KMS-11 (cell line): ENCODE measurements around the gene HCLS1.

Source experiments
- H2AFZ ChIP-seq: fragments of 200-600 bp; sonication (generic); 2 replicates; pipeline ENCODE4 v1.6.1; 2016; ENCODE audit warnings: antibody characterized with exemption, mixed run types, low read depth
- H3K27ac ChIP-seq: fragments of 200-600 bp; sonication (generic); 2 replicates; pipeline ENCODE4 v1.6.1; 2016; ENCODE audit warnings: mild to moderate bottlenecking, mixed run types
- H3K27me3 ChIP-seq: fragments of 200-600 bp; sonication (generic); 2 replicates; pipeline ENCODE4 v1.6.1; 2017; ENCODE audit warnings: mild to moderate bottlenecking, low read depth, mixed run types, moderate library complexity; ENCODE audit not compliant: insufficient read depth
- H3K36me3 ChIP-seq: fragments of 200-600 bp; sonication (generic); 2 replicates; pipeline ENCODE4 v1.6.1; 2017; ENCODE audit warnings: mild to moderate bottlenecking, mixed run types; ENCODE audit not compliant: insufficient read depth
- H3K4me1 ChIP-seq: fragments of 200-600 bp; sonication (generic); 2 replicates; pipeline ENCODE4 v1.6.1; 2016; ENCODE audit warnings: mild to moderate bottlenecking, low read depth, mixed run types; ENCODE audit not compliant: poor library complexity, severe bottlenecking
- H3K4me2 ChIP-seq: fragments of 200-600 bp; sonication (generic); 2 replicates; pipeline ENCODE4 v1.7.0; 2016; ENCODE audit warnings: mild to moderate bottlenecking, mixed run types
- H3K4me3 ChIP-seq: fragments of 200-600 bp; sonication (generic); IDR thresholded peaks from 2 replicates; pipeline ENCODE4 v1.6.1; 2017; ENCODE audit warnings: low read depth, low read length, mixed read lengths; ENCODE audit not compliant: insufficient read depth
- H3K79me2 ChIP-seq: fragments of 200-600 bp; sonication (generic); 2 replicates; pipeline ENCODE4 v1.6.1; 2016; ENCODE audit warnings: low read depth, mixed run types; ENCODE audit not compliant: insufficient read depth
- H3K9ac ChIP-seq: fragments of 200-600 bp; sonication (generic); 2 replicates; pipeline ENCODE4 v1.6.1; 2016; ENCODE audit warnings: mild to moderate bottlenecking, mixed run types
- H4K20me1 ChIP-seq: fragments of 200-600 bp; sonication (generic); 2 replicates; pipeline ENCODE4 v1.6.1; 2016; ENCODE audit warnings: mild to moderate bottlenecking, mixed run types; ENCODE audit not compliant: insufficient read depth
- TF ChIP-seq, protein P1 (sequence below): fragments of 200-600 bp; sonication (generic); conservative IDR thresholded peaks from 2 replicates; pipeline ENCODE4 v1.6.1; 2017; ENCODE audit warnings: low read depth, mild to moderate bottlenecking, antibody characterized with exemption, low read length, moderate library complexity, mixed read lengths

HCLS1 gene

DNA sequence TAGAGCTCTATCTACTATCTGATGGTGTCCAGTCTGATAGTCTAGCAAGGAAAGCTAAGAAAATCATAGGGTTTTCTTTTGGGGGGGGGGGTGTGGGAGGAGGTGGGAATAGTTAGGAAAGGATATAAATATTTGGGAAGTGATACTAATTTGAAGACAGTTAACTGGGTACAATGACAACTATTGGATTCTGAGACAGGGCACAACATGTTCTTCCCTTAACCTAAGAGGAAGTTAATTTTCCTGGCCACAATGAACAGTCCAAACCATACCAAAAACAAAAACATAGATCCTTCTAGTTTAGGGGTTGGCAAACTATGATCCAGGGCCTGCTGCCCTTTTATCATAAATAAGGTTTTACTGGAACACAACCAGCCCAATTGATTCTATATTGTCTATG lies 10.0 kb upstream of the HCLS1 start:
- H3K27me3 ChIP-seq: no peaks in the 10 kb centered on the region
- H3K27ac ChIP-seq: no peak overlapping the region
- H4K20me1 ChIP-seq: no peaks in the 10 kb centered on the region
- no peak overlapping the region for H3K9ac ChIP-seq
- no peak overlapping the region for H3K4me2 ChIP-seq
- peaks cover 9% of the 10 kb centered on the region; the same call in 1 of the 2 replicates for H3K36me3 ChIP-seq
- no peak overlapping the region for H2AFZ ChIP-seq
- no peaks in the 10 kb centered on the region for H3K79me2 ChIP-seq
- TF ChIP-seq, protein P1, sequence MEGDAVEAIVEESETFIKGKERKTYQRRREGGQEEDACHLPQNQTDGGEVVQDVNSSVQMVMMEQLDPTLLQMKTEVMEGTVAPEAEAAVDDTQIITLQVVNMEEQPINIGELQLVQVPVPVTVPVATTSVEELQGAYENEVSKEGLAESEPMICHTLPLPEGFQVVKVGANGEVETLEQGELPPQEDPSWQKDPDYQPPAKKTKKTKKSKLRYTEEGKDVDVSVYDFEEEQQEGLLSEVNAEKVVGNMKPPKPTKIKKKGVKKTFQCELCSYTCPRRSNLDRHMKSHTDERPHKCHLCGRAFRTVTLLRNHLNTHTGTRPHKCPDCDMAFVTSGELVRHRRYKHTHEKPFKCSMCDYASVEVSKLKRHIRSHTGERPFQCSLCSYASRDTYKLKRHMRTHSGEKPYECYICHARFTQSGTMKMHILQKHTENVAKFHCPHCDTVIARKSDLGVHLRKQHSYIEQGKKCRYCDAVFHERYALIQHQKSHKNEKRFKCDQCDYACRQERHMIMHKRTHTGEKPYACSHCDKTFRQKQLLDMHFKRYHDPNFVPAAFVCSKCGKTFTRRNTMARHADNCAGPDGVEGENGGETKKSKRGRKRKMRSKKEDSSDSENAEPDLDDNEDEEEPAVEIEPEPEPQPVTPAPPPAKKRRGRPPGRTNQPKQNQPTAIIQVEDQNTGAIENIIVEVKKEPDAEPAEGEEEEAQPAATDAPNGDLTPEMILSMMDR: no peak
- H3K4me1 ChIP-seq: no peaks in the 10 kb centered on the region
- no peak overlapping the region for H3K4me3 ChIP-seq

DNA sequence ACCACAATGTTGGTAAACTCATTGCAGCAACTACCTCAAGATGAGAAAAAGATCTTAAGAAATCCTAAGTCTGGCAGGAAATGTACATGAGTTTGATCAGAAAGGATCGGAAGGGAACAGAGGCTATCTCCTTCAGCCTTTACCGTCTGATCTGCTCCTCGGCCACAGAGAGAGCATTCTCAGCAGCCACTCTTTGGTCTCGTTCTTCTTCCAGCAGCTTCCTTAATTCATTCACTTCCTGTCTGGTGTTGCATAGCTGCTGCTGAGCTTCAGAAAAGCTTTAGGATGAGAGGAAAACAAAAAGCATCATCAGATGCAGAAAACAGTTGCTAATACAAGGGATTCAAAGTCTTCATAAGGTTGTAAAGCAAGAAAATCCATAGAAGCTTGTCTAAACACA lies 6.6 kb upstream of the HCLS1 start:
- Histone ChIP-seq H3K4me3 (no peak overlapping the region), H3K9ac (no peak overlapping the region), H3K36me3 (peaks cover 5% of the 10 kb centered on the region; the same call in 1 of the 2 replicates), H3K4me2 (no peak overlapping the region), H3K27me3 (no peaks in the 10 kb centered on the region), H3K79me2 (no peaks in the 10 kb centered on the region), H3K27ac (no peak overlapping the region), H3K4me1 (no peaks in the 10 kb centered on the region), H4K20me1 (no peaks in the 10 kb centered on the region), H2AFZ (no peak overlapping the region)
- TF ChIP-seq, protein P1: no peak

DNA sequence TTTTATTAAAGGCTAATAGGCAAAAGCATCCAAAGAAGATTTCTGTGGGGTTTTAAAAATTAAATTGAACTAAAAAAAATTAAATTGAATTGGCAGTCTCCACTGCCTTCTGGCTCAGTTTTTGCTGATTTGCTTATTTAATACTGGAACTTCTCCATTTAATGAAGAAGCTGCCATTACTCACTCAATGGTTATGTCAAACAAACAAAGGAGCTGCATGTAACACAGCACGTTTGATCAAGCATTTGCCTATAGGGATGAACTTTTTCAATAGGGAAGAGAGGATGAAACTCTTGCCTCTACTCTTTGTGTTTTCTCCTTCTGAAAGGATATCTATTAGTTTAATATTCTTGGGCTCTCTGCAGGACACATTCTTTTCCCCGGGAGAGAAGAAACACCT lies 4.8 kb upstream of the HCLS1 start:
- no peak overlapping the region for H3K9ac ChIP-seq
- no peaks in the 10 kb centered on the region for H3K79me2 ChIP-seq
- H3K36me3 ChIP-seq: peaks cover 5% of the 10 kb centered on the region; the same call in 1 of the 2 replicates
- H3K4me3 ChIP-seq: no peak overlapping the region
- H4K20me1 ChIP-seq: no peaks in the 10 kb centered on the region
- H2AFZ ChIP-seq: no peak overlapping the region
- TF ChIP-seq, protein P1: no peak
- no peak overlapping the region for H3K4me2 ChIP-seq
- H3K4me1 ChIP-seq: peaks cover 8% of the 10 kb centered on the region
- H3K27ac ChIP-seq: no peak overlapping the region
- H3K27me3 ChIP-seq: no peaks in the 10 kb centered on the region

DNA sequence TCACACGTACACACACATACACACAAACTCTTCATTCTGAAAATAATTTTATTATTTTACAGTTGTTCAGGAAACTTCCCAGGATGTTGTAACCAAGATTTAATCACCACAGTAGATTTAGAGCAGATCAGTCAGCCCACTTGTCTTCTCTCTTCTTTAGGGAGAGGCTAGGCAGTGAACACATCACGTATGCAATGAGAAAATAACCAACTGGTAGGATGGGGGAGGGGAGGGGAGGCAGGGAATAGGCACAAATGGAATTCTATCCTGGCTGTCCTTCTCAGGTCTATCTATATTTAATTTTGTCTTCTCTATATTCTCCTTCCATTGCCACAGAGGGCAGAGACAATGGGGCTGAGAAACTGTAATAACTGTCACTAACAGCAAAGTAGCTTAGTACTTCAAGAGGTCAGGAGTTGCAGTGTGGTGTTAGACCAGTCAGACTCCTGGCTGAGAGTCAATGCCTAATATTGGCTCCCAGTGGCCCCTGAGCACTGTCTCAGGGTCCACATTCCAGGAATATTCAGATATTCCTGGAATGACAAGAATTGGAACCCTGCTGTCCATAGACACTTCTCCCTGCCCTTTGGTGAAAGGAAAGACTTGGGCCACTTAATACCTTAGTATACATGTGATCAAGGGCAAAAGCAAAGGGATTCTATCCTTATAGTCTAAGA lies 2.6 kb upstream of the HCLS1 start:
- H2AFZ ChIP-seq: no peak overlapping the region
- no peak overlapping the region for H3K9ac ChIP-seq
- no peaks in the 10 kb centered on the region for H3K27me3 ChIP-seq
- peaks cover 21% of the 10 kb centered on the region for H3K4me1 ChIP-seq
- no peak overlapping the region for H3K27ac ChIP-seq
- H4K20me1 ChIP-seq: no peaks in the 10 kb centered on the region
- no peak overlapping the region for H3K4me2 ChIP-seq
- TF ChIP-seq, protein P1: no peak
- H3K36me3 ChIP-seq: peaks cover 5% of the 10 kb centered on the region; the same call in 1 of the 2 replicates
- peaks cover 18% of the 10 kb centered on the region for H3K79me2 ChIP-seq
- no peak overlapping the region for H3K4me3 ChIP-seq
